HG02981 (cell line): ENCODE results near the gene HRH1.
"Not testable (repeated sequence)": the region's sequence is repeated elsewhere in the genome, so short reads cannot be mapped to it uniquely, and the experiment has no call there.

Source experiments
- ATAC-seq: cut with Tn5 transposase; IDR thresholded peaks from one replicate; pipeline ENCODE4 v1.9.1; 2021; ENCODE audit warnings: mild to moderate bottlenecking, moderate library complexity; ENCODE audit not compliant: unreplicated experiment

The HRH1 gene

GRCh38 chr3:11140030-11140712 lies 14.1 kb upstream of the HRH1 start:
- ATAC-seq: peak; percentile 95

DNA sequence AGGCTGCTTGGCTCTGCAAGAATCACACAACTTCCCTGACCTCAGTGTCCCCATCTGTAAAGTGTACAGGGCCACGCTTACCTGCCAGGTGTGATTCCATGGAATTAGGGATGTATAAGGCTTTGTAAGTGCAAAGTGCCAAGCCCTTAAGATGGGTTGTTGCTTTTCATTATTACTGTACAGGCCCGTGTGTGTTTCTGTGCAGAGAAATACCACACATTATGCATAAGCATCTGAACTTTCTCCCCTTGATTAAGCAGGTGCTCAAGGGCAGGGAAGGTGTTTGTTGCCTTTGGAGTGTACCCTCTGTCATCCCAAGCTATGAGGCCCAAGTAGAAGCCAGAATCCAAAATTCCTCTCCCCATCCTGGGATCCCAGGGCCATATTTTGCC lies 13.6 kb upstream of the HRH1 start:
- ATAC-seq: peak; percentile 34

GRCh38 chr3:11143476-11143875 lies 10.8 kb upstream of the HRH1 start:
- ATAC-seq: no peak

DNA sequence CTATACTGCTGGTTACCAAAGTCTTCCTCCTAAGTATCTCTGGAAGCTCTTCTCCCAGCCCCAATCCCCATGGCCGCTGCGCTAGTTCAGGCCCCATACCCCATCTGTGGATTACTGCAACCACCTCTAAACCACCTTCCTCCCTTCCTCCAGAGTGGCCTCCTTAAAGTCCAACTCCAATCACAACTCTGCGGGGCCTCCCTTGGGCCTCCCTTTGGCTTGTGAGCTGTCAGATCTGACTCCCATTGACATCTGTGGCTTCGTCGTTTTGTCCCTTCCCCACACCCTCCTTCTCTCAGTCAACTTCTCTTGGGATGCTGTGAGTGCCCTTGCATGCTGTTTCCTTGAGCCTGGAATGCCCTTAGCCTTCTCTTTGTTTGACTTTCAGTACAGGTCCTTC lies 9.3 kb upstream of the HRH1 start:
- no peak for ATAC-seq

DNA sequence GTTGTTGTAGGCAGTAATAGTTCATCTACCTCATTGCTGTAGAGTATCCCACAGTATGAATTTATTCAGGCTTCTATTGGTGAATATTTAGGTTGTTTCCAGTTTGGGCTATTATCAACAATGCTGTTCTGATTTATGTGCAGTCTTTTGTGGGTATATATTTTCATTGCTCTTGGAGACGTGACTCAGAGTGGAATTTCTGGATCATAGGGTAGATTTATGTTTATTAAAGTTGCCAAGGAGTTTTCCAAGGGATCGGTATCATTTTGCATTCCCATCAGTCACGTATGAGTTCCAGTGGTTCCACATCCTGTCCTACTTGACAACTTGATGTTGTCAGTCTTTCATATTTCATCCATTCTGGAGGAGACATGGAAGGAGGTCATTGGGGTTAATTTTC lies 8.4 kb upstream of the HRH1 start:
- no peak for ATAC-seq

DNA sequence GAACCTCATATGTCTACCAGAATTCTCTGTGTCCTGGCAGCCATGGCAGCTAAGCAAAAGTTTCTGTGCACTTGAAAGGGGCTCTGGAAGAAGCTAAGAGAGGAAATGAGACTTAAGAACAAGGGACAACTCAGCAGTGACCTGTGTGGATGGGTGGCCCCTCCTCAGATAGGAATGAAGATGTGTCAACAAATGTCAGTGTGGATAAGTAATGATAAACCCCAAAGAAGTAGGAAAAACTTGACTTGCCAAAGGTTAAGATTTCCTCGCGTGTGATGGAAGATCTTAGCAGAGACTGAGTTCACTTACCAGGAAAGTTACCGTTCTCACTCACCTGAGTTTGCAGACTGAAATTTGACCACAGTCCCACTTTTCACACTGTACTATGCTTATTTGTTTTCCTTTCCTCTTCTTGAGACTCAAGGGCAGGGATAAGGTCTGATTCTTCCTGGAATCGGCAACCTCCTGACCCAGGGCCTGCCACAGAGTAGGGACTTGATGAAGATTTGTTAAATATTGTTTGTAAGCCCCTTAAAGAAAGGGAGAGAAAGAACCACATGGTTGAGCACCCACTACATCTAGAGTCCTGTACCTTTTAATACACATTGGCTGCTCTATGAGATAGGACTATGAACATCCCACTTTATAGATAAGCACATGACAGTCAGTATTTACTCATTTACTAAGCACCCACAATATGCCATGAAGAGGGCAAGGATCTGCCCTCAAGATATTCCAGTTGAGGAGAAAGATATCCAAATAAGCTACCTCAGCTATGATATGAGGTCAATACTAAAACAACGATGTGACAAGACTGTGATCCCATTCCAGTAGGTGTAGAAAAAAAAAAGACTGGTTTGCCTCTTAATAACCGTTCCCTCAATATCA lies 7.3 kb upstream of the HRH1 start:
- no peak for ATAC-seq

- ATAC-seq: no peak
Measured at GRCh38 chr3:11150256-11150655, 4.0 kb upstream of the HRH1 start.

DNA sequence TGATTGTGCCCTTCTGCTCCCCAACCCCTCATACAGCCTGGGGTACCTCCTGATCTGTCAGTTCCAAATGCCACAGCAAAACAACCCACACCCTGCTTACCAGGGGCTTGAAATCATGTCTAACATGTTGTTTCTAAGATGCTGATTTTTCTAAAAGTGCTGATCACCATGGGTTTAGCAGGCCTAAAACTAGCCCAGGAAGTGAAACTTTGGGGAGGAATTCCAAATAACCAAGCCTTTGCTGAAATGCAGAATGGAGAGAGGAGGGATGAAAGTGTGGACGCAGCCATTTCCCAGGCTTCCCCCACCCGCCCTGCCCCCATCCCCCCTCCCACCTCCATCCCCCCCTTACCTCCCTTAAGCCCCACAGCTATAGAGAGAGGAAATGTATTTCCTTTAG lies 2.0 kb upstream of the HRH1 start:
- no peak for ATAC-seq

- no peak for ATAC-seq
Measured at GRCh38 chr3:11154953-11155325, 646 bp downstream of the HRH1 start.

DNA sequence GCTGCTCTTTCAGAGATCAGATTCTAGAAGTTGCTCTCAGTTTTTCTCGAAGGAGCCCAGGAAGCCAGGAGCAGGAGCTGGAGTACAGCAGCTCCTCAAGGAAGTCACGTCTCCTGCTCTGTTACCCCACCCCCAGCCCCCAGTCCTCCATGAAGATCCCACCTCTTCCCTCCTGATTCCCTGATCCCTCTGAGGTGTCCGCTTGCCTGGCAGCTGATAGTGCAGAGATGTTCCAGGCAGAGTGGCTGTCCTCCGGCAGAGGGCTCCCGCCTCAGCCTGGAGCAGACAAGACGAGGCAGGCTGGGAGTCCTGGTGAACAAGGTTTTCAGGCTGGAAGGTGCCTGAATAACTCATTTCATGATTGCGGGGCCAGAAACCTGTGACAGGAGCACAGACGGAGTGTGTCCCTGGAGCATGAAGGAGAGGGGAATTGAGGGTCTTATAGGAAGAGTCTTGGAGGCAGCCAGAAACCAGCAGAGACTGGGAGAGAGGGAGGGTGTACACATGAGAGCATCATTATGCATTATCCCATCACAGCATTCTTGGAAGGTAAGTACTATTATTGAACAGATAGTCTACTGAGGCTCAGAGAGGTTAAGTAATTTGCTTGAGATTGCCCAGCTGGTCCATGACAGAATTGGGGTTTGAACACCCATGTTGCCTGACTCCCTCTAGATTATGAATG lies 1.2 kb downstream of the HRH1 start:
- no peak for ATAC-seq

GRCh38 chr3:11156026-11156410 lies 1.7 kb downstream of the HRH1 start:
- no peak for ATAC-seq

DNA sequence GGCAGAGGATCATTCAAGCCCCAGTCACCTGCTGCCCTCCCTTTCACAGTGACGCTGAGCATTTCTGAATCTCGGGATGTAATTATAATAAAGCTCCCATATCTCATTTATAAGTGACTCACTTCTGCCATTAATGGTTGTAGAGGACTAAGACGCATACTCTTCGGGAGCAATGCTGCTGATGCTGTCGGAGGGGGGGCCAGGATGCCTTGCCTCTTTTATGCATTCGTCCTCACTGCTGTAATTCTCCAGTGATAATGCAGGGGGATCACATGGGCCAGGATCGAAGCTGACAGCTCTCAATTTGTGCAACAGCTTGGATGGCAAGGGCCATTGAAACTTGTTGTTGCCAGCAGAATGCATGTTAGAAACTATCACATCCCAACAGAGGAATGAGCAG lies 3.1 kb downstream of the HRH1 start:
- no peak for ATAC-seq

- ATAC-seq: no peak
Measured at GRCh38 chr3:11159421-11159904, 5.2 kb downstream of the HRH1 start.

- no peak for ATAC-seq
Measured at GRCh38 chr3:11161666-11162065, 7.4 kb downstream of the HRH1 start.

- no peak for ATAC-seq
Measured at GRCh38 chr3:11162401-11163345, 8.4 kb downstream of the HRH1 start.

DNA sequence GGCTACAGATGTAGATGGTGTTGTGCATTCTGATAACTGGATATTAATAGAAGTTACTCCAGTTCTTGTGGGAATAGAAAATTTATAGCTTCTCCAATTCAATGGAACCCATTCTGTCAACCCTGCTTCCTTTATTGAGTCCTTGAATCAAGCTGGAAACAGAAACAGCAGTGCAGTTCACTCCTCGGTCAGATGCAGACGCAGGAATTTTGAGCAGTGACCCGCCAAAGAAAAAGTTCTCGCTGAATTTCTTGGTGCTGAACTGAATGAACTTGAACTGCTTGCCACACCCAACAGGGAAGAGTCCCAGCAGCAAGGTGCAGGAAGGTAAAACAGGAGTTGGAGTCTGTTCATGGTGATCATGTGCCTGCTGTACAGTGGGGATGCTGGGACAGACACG lies 10.3 kb downstream of the HRH1 start:
- no peak for ATAC-seq

GRCh38 chr3:11165476-11165875 lies 11.2 kb downstream of the HRH1 start:
- ATAC-seq: no peak

DNA sequence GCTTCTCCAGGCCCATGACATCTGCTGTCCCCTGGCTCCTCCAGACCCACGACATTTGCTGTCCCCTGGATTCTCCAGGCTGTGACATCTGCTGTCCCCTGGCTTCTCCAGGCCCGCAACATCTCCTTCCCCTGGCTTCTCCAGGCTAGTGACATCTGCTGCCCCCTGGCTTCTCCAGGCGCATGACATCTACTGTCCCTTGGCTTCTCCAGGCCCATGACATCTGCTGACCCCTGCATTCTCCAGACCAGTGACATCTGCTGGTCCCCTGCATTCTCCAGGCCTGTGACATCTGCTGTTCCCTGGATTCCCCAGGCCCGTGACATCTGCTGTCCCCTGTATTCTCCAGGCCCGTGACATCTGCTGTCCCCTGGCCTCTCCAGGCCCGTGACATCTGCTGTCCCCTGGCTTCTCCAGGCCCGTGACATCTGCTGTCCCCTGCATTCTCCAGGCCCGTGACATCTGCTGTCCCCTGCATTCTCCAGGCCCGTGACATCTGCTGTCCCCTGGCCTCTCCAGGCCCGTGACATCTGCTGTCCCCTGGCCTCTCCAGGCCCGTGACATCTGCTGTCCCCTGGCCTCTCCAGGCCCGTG lies 12.6 kb downstream of the HRH1 start:
- not testable (repeated sequence) for ATAC-seq

GRCh38 chr3:11167590-11167989 lies 13.3 kb downstream of the HRH1 start:
- ATAC-seq: no peak

DNA sequence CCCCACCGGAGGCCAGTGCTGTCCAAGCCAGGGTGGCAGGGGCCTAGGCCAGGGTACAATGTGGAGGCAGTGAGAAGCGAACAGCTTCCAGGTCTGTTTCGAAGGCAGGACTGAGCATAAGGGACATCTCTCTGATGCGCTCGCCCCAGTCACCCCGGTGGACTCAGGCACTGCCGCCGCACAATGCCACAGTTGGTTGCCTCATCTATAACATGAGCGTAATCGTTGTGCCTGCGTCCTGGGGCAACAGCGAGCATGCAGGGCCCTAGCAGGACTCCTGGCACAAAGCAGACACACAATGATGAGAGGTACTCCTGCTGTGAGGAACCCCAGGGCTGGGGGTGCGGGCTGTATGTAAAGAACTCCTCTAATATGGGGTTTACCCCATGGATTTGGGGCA lies 14.1 kb downstream of the HRH1 start:
- no peak for ATAC-seq
